HG03103 (cell line): ENCODE measurements around the gene STAT1.

Experiments used
- ATAC-seq: cut with Tn5 transposase; IDR thresholded peaks from one replicate; pipeline ENCODE4 v1.9.1; 2021; ENCODE audit warnings: low read depth; ENCODE audit not compliant: unreplicated experiment

Gene STAT1

DNA sequence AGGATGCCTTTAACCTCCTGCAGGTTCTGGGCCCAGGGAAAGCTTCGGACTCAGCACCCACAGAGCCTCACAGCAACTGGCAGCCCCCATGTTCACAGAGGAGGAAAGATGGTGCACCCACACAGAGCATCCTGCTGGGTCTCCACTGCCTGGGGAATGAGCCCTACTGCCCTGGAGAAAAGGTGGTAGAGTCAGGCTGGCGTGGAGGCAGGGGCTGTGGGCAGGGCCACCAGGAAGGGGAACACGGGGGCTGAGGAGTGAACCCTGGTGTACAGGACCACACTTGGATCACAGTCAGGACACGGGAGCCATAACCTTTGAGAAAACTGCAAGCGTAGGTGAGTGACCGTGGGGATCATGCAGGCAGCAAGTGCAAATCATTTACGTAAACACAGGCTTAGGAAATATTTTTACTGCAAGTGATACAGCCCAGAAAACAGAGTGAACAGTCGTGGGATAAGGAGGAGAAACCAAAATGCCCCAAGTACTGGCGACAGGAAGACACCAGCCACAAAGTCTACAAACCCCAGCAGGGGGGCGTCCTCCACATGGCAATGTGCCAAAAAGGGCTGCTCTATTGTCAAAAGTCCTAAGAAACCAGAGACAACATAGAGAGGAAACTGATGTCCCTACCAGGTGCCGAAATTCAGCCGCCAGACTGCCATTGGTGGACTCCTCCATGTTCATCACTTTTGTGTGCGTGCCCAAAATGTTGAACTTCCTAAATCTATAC is 27.6 kb downstream of the STAT1 start:
- no peak for ATAC-seq

GRCh38 chr2:190984595-190984994 is 29.4 kb downstream of the STAT1 start:
- ATAC-seq = no peak

- ATAC-seq = no peak
Observed at GRCh38 chr2:190982262-190983034, 31.5 kb downstream of the STAT1 start.

GRCh38 chr2:190981733-190982132 is 32.2 kb downstream of the STAT1 start:
- no peak for ATAC-seq

- ATAC-seq = no peak
Observed at GRCh38 chr2:190981333-190981732, 32.6 kb downstream of the STAT1 start.

DNA sequence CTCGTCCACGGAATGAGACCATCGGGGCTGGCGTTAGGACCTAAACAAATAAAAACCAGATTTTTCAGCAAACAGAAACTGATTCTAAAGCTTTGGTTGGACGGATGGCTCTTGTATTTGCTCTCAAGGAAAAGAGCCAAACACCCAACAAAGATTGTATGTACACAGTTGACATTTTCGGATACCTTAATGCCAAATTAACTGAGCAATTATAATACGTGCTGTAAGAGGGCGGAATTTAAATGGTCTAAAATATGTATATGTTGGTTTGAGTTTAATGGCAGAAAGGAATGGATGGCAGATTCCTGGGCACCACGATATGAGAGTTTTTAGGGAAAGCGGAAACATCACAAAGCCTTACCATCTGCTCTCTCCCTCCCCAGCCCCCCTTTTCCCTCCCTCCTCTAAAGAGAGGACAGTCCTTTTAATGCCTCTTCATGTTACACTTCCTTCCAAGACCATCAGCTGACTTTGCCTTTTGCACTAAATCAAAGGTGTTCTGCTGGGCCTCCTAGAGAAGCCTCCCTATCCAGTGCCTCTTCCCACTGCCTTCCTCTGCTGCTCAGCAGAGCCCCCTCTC is 33.3 kb downstream of the STAT1 start:
- no peak for ATAC-seq

- ATAC-seq = no peak
Observed at GRCh38 chr2:190979906-190980629, 33.9 kb downstream of the STAT1 start.

- no peak for ATAC-seq
Observed at GRCh38 chr2:190978389-190979053, 35.5 kb downstream of the STAT1 start.

DNA sequence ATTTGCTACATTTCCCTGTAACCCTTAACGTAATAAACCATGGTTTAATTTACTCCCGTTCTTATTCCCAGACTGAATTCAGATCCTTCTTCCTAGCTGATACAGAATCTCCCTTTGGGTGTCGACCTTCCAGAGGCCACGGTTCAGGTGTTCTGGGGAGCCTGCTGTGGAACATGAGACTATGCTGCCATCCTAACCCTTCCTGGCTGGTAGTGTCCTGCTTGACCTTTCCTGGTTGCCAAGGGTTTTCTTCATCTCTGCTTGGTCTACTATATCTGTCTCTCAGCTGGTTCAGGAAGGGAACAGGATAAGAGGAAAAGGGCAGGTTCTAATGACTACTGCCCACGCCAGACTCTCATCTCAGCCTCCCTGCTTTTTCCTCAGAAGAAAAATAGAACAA is 36.5 kb downstream of the STAT1 start:
- no peak for ATAC-seq

DNA sequence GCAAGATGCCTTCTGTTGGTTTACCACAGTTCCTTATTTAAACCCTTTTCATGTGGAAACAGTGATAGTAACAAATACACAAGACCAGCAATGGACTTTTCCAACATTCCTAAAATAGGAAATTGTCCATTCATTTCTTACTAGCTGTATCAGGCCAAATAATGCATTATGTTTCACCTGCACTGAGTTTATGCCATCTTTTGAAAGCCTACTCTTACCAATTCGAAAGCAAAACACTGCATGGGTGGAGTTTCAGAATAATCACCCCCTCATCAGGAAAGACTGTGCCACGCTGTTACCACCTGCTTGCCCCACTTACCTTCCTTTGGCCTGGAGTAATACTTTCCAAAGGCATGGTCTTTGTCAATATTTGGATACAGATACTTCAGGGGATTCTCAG is 37.5 kb downstream of the STAT1 start:
- no peak for ATAC-seq

- no peak for ATAC-seq
Observed at GRCh38 chr2:190974629-190975361, 39.2 kb downstream of the STAT1 start.

GRCh38 chr2:190973726-190974628 is 40.0 kb downstream of the STAT1 start:
- no peak for ATAC-seq

- no peak for ATAC-seq
Observed at GRCh38 chr2:190973262-190973661, 40.7 kb downstream of the STAT1 start.

- no peak for ATAC-seq
Observed at GRCh38 chr2:190972846-190973245, 41.1 kb downstream of the STAT1 start.

DNA sequence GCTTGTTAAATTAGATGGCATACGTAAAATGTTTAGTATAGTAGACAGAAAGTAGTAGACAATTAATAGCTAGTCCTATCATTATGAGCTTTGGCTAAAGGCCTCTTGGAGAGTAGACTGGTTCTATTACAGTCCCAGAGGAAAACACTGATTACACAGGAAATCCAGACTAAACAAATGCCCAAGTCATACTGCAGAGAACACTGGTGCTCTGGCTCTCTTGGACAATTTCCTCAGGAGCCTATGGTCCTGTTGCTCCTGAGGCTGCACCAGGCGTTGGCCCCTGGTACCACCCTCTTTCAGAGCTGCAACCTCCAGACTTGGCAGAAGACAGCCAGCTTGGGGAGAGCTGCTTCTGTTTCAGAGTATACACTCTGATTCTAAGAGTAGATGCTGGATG is 41.8 kb downstream of the STAT1 start:
- ATAC-seq = no peak

GRCh38 chr2:190970873-190971506 is 43.0 kb downstream of the STAT1 start:
- no peak for ATAC-seq

DNA sequence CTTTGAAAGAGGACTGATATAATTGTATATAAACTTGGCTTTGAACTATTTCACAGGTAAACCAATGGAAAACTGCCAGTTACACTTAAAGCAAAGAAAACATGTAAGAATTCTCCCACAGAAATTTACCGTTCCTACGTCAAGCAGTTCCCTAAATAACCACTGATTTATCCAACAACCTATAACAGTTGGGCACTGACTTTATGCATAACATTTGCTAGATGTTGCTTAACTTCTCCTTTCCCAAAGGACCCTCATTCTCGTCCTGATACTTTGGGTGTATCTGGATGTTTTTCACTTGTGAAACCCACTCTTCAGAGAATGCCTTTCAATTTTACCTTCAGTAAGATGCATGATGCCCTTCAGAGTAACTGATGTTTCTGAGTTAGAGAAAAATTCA is 43.8 kb downstream of the STAT1 start:
- no peak for ATAC-seq

- no peak for ATAC-seq
Observed at GRCh38 chr2:190968522-190968921, 45.4 kb downstream of the STAT1 start.
